RWPE2 (cell line): ENCODE data around the gene COG1.

Source experiments
- ATAC-seq: fragments of 200-7000 bp; cut with Tn5 transposase; 3 replicates; pipeline ENCODE4 v1.9.1; 2021; ENCODE audit warnings: low read depth
- DNase-seq: peaks from one replicate; pipeline ENCODE4 v3.0.0-alpha.2; 2020; ENCODE audit warnings: low spot score
- H3K27ac ChIP-seq: fragments of 450-650 bp; 2 replicates; pipeline ENCODE4 v1.5.1; 2017; ENCODE audit warnings: mild to moderate bottlenecking; ENCODE audit not compliant: poor library complexity, severe bottlenecking
- H3K27me3 ChIP-seq: fragments of 250-450 bp; sonication (Bioruptor Pico); 2 replicates; pipeline ENCODE4 v1.5.1; 2021; ENCODE audit warnings: mild to moderate bottlenecking, moderate library complexity; ENCODE audit not compliant: insufficient read depth, poor library complexity, severe bottlenecking
- H3K36me3 ChIP-seq: fragments of 250-450 bp; sonication (Bioruptor Pico); 2 replicates; pipeline ENCODE4 v1.5.1; 2020; ENCODE audit warnings: low read depth, mild to moderate bottlenecking, moderate library complexity
- H3K4me1 ChIP-seq: fragments of 250-450 bp; sonication (Bioruptor Pico); 2 replicates; pipeline ENCODE4 v1.5.1; 2021; ENCODE audit warnings: mild to moderate bottlenecking, moderate library complexity; ENCODE audit not compliant: insufficient read depth, poor library complexity, severe bottlenecking
- H3K4me3 ChIP-seq: fragments of 250-450 bp; sonication (Bioruptor Pico); 2 replicates; pipeline ENCODE4 v1.5.1; 2021; ENCODE audit warnings: mild to moderate bottlenecking, moderate library complexity; ENCODE audit not compliant: severe bottlenecking
- H3K9me3 ChIP-seq: fragments of 250-450 bp; sonication (Bioruptor Pico); 2 replicates; pipeline ENCODE4 v1.5.1; 2021; ENCODE audit warnings: mild to moderate bottlenecking, moderate library complexity; ENCODE audit not compliant: severe bottlenecking
- TF ChIP-seq, protein P1 (sequence below): fragments of 450-650 bp; IDR thresholded peaks from one replicate; pipeline ENCODE4 v1.5.1; 2017; ENCODE audit warnings: mild to moderate bottlenecking, moderate library complexity; ENCODE audit not compliant: poor library complexity, severe bottlenecking

The COG1 gene

DNA sequence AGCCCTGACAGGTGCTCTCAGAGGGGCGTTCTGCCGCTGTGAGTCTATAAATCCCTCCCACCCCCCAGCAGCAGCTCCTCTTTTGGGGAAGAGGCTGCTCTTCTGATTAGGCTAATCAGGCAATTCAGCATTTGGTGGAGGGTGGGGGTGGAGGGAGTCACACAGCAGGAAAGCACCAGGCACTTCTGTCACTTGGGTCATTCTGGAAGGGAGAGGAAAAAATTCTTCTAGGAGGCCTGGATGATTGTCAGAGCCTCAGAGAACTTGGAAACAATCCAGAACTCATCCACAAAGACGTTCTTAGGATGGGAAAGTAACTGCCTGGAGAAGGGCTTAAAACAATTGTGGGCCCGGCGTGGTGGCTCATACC lies 35.3 kb upstream of the COG1 start:
- no peaks in the 10 kb centered on the region for H3K4me1 ChIP-seq
- no peaks in the 10 kb centered on the region for H3K9me3 ChIP-seq
- no peaks in the 10 kb centered on the region for H3K36me3 ChIP-seq
- ATAC-seq = no peak
- H3K27ac ChIP-seq = no peak overlapping the region
- TF ChIP-seq, protein P1, sequence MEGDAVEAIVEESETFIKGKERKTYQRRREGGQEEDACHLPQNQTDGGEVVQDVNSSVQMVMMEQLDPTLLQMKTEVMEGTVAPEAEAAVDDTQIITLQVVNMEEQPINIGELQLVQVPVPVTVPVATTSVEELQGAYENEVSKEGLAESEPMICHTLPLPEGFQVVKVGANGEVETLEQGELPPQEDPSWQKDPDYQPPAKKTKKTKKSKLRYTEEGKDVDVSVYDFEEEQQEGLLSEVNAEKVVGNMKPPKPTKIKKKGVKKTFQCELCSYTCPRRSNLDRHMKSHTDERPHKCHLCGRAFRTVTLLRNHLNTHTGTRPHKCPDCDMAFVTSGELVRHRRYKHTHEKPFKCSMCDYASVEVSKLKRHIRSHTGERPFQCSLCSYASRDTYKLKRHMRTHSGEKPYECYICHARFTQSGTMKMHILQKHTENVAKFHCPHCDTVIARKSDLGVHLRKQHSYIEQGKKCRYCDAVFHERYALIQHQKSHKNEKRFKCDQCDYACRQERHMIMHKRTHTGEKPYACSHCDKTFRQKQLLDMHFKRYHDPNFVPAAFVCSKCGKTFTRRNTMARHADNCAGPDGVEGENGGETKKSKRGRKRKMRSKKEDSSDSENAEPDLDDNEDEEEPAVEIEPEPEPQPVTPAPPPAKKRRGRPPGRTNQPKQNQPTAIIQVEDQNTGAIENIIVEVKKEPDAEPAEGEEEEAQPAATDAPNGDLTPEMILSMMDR = no peak
- no peak overlapping the region for H3K4me3 ChIP-seq
- no peak for DNase-seq
- H3K27me3 ChIP-seq = peaks cover 10% of the 10 kb centered on the region

DNA sequence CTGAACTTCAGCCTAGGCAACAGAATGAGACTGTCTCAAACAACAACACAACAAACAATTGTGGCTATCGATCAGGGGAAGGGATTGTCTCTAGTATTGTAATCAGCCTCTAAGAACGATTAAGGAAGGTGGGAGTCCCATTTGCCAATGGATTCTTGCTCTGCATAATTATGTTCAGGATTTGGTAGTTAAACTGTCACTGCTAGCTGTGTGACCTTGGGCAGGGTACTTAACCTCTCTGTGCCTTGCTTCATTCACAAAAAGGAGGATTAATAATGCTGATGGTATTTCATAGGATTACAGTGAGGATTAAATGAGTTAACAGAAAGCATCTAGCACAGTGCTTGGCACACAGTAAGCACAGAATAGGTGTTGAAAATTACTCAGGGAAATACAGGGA lies 34.7 kb upstream of the COG1 start:
- H3K4me3 ChIP-seq = no peak overlapping the region
- TF ChIP-seq, protein P1 = no peak
- no peaks in the 10 kb centered on the region for H3K9me3 ChIP-seq
- no peaks in the 10 kb centered on the region for H3K36me3 ChIP-seq
- H3K27ac ChIP-seq = no peak overlapping the region
- DNase-seq = no peak
- H3K4me1 ChIP-seq = no peaks in the 10 kb centered on the region
- H3K27me3 ChIP-seq = peaks cover 16% of the 10 kb centered on the region
- no peak for ATAC-seq

DNA sequence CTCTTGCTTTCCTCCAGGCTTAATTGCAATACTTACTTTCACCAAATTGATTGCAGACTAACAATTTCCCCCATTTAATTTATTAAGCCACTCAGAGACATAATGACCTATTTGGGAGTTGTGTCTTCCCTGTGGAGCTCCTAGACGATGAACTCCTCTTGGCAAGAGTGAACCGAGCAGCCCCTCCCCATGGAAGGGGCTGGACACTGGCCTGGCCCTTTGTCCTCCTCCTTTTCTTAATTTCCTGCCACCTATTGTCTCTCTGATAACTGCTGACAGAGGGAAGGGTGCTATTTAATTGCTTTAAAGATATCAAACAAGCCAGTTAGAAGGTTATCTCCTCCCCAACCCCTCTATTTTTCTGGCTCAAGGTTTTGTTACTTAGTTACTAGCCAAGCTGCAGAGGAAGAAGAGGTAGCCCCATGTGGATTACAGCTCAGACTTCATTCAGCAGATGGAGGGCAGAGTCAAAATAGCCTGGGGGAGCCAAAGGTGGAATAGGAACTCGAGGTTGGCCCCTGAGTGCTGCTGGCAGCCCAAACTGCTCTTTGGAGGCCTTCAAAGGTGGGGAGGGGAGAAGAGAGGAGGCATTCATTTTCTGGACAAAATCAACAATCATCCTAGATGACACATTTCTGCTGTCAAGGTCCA lies 31.8 kb upstream of the COG1 start:
- TF ChIP-seq, protein P1 = no peak
- no peak overlapping the region for H3K27ac ChIP-seq
- no peak for ATAC-seq
- H3K27me3 ChIP-seq = peaks cover 46% of the 10 kb centered on the region
- H3K4me1 ChIP-seq = no peaks in the 10 kb centered on the region
- H3K9me3 ChIP-seq = no peaks in the 10 kb centered on the region
- no peak overlapping the region for H3K4me3 ChIP-seq
- DNase-seq = no peak
- H3K36me3 ChIP-seq = no peaks in the 10 kb centered on the region

DNA sequence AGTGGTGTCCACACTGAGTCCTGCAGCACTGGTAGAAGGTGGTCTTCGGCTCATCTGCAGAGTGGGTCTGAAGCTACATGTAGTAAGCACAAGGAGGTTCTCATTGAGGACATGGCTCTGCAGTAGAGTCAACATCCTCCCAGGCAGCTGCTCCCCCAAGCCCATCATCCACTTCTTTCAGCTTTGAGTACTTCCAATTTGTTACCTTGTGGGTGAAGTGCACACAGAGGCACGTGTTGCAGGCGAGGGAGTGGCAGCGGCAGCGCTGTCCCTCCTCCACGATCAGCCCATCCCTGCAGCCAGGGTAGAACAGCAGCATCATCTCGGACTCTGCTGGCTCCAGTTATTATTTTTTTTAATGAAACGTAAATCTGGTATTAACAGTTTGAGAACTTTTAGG lies 29.8 kb upstream of the COG1 start:
- DNase-seq (no peak), ATAC-seq (no peak)
- H3K4me1 ChIP-seq = no peaks in the 10 kb centered on the region
- no peaks in the 10 kb centered on the region for H3K9me3 ChIP-seq
- peaks cover 65% of the 10 kb centered on the region for H3K27me3 ChIP-seq
- H3K4me3 ChIP-seq = no peak overlapping the region
- TF ChIP-seq, protein P1 = no peak
- no peak overlapping the region for H3K27ac ChIP-seq
- no peaks in the 10 kb centered on the region for H3K36me3 ChIP-seq

DNA sequence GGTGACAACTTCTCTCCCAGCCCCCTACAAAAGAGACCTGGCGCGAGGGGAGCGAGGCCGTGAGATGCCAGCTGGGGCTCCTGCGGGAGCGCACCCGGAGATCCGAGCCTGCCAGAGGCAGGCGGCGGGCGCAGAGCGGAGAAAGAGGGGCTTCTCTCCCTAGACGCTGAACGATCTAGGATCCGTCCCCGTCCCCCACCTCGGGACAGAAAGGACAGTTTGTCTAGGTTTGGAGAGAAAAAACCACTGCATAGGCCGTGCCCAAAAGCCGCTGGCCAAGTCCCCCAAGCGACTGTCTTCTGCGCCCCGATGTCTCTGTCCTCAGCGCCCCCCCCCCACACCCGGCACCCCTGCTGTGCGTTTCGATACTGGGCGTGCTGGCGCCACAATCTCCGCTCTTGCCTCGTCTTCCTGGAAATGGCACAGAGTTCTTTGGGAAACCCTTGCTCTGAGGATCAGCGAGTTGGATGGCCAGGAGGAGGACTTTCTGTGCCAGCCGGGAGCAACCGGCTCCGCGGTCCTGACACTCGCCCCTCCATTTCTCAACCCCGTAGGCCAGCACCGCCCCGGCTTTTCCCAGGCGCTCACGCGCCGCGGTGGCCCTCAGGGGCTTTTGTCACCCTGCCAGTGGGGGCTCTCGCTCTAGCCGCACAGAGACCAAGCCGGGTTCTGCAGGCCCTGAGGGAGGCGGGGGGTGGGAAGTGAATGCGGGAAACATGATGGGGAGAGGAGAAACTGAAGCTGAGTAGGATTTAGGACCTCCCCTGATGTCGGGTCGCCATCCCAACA lies 27.0 kb upstream of the COG1 start:
- ATAC-seq = peak; percentile 19; the same call in 1 of the 3 replicates
- H3K4me1 ChIP-seq = no peaks in the 10 kb centered on the region
- no peaks in the 10 kb centered on the region for H3K36me3 ChIP-seq
- H3K9me3 ChIP-seq = no peaks in the 10 kb centered on the region
- H3K27ac ChIP-seq = no peak overlapping the region
- no peak overlapping the region for H3K4me3 ChIP-seq
- DNase-seq = no peak
- TF ChIP-seq, protein P1 = no peak
- peaks cover 72% of the 10 kb centered on the region for H3K27me3 ChIP-seq
